Neural progenitor cell (in vitro differentiated cells): ENCODE measurements around the gene ZBBX. TPM values are rescaled to one million over a fixed set of nuclear protein-coding genes. Genes with fewer than 3 reads are reported as not detected.

Source experiments
- DNase-seq: peaks from one replicate; pipeline ENCODE4 v3.0.0-alpha.2; 2016; ENCODE audit warnings: low spot score
- H2AFZ ChIP-seq: fragments of 200-600 bp; sonication (generic); replicated peaks from 2 replicates; pipeline ENCODE4 v1.6.1; 2016; ENCODE audit warnings: antibody characterized with exemption
- H3F3A ChIP-seq: fragments of 200-600 bp; sonication (generic); 2 replicates; pipeline ENCODE4 v1.6.1; 2016; ENCODE audit warnings: antibody characterized with exemption, low read depth
- H3K27ac ChIP-seq: fragments of 200-600 bp; sonication (generic); 2 replicates; pipeline ENCODE4 v1.5.1; 2016; ENCODE audit warnings: mild to moderate bottlenecking
- H3K27me3 ChIP-seq: fragments of 200-600 bp; sonication (generic); 2 replicates; pipeline ENCODE4 v1.6.1; 2016; ENCODE audit warnings: mild to moderate bottlenecking, moderate library complexity
- H3K36me3 ChIP-seq: fragments of 200-600 bp; sonication (generic); 2 replicates; pipeline ENCODE4 v1.5.1; 2016
- H3K4me1 ChIP-seq: fragments of 200-600 bp; sonication (generic); 2 replicates; pipeline ENCODE4 v1.6.1; 2016; ENCODE audit warnings: mixed run types
- H3K4me2 ChIP-seq: fragments of 200-600 bp; sonication (generic); 2 replicates; pipeline ENCODE4 v1.6.1; 2016
- H3K4me3 ChIP-seq: fragments of 200-600 bp; sonication (generic); 2 replicates; pipeline ENCODE4 v1.5.1; 2016
- H3K79me2 ChIP-seq: fragments of 200-600 bp; sonication (generic); 2 replicates; pipeline ENCODE4 v1.6.1; 2016; ENCODE audit warnings: low read depth
- H3K9ac ChIP-seq: fragments of 200-600 bp; sonication (generic); 2 replicates; pipeline ENCODE4 v1.6.1; 2016
- H3K9me3 ChIP-seq: fragments of 200-600 bp; sonication (generic); 2 replicates; pipeline ENCODE4 v1.5.1; 2016; ENCODE audit warnings: low read depth
- H4K20me1 ChIP-seq: fragments of 200-600 bp; sonication (generic); 2 replicates; pipeline ENCODE4 v1.6.1; 2016; ENCODE audit warnings: low read depth
- H3K27ac Mint-ChIP-seq: 3 replicates; pipeline ENCODE4 v1.8.0; 2021; ENCODE audit warnings: mixed read lengths
- H3K27me3 Mint-ChIP-seq: 2 replicates; pipeline ENCODE4 v1.8.0; 2022; ENCODE audit warnings: low read depth, mild to moderate bottlenecking, inconsistent platforms, moderate library complexity, mixed read lengths; ENCODE audit not compliant: insufficient read depth
- H3K36me3 Mint-ChIP-seq: 3 replicates; pipeline ENCODE4 v1.8.0; 2021; ENCODE audit warnings: mixed read lengths
- H3K4me1 Mint-ChIP-seq: 3 replicates; pipeline ENCODE4 v1.8.0; 2021; ENCODE audit warnings: mixed read lengths
- H3K4me3 Mint-ChIP-seq: 3 replicates; pipeline ENCODE4 v1.8.0; 2021; ENCODE audit warnings: mild to moderate bottlenecking, moderate library complexity, mixed read lengths
- H3K9me3 Mint-ChIP-seq: 3 replicates; pipeline ENCODE4 v1.8.0; 2020; ENCODE audit warnings: mixed read lengths
- EZH2 ChIP-seq: fragments of 200-600 bp; sonication (generic); IDR thresholded peaks from 2 replicates; pipeline ENCODE4 v1.6.1; 2017; ENCODE audit warnings: antibody characterized with exemption, mild to moderate bottlenecking, moderate library complexity
- EZH2phosphoT487 ChIP-seq: fragments of 200-600 bp; sonication (generic); IDR thresholded peaks from 2 replicates; pipeline ENCODE4 v1.6.1; 2017; ENCODE audit warnings: antibody characterized with exemption
- total RNA-seq: library from RNA; depleted of rRNA; stranded (reverse); fragments of >200 nt; gene quantifications from 2 replicates; pipeline ENCODE4 v1.2.3, GENCODE V29; 2015; ENCODE audit warnings: low replicate concordance
- TF ChIP-seq, protein P1 (sequence below): fragments of 200-600 bp; sonication (generic); IDR thresholded peaks from 2 replicates; pipeline ENCODE4 v1.5.1; 2017; ENCODE audit warnings: antibody characterized with exemption, mild to moderate bottlenecking

The ZBBX gene
- total RNA-seq, 1 donor from 2014 or later, result 17.5 TPM

DNA sequence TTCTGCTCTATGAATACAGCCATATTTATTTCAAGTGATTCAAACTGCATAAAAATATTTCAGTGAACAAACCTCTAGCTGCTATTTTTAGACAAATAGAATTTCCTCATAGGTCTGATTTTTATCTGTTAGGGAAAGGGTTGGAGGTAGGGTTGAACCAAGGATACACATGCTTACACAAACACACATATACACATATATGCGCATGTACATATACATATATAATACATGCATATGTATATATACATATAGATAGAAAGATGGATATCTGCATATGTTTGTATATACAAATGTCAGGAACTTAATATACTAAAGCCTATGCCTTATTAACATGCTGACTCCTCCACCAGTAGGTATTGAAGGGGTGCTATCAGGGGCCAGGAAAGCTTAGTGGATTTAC, 18.1 kb downstream of the ZBBX start:
- no peak overlapping the region for H3K27ac ChIP-seq
- H3K9ac ChIP-seq, result no peak overlapping the region
- H3K4me3 Mint-ChIP-seq, result no peak overlapping the region
- H3F3A ChIP-seq, result no peaks in the 10 kb centered on the region
- TF ChIP-seq EZH2phosphoT487 (no peak), EZH2 (no peak)
- TF ChIP-seq, protein P1, sequence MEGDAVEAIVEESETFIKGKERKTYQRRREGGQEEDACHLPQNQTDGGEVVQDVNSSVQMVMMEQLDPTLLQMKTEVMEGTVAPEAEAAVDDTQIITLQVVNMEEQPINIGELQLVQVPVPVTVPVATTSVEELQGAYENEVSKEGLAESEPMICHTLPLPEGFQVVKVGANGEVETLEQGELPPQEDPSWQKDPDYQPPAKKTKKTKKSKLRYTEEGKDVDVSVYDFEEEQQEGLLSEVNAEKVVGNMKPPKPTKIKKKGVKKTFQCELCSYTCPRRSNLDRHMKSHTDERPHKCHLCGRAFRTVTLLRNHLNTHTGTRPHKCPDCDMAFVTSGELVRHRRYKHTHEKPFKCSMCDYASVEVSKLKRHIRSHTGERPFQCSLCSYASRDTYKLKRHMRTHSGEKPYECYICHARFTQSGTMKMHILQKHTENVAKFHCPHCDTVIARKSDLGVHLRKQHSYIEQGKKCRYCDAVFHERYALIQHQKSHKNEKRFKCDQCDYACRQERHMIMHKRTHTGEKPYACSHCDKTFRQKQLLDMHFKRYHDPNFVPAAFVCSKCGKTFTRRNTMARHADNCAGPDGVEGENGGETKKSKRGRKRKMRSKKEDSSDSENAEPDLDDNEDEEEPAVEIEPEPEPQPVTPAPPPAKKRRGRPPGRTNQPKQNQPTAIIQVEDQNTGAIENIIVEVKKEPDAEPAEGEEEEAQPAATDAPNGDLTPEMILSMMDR, result no peak
- H3K36me3 ChIP-seq, result no peaks in the 10 kb centered on the region
- no peak overlapping the region for H3K27ac Mint-ChIP-seq
- DNase-seq, result no peak
- peaks cover 3% of the 10 kb centered on the region for H3K4me1 Mint-ChIP-seq
- H3K4me2 ChIP-seq, result no peak overlapping the region
- no peaks in the 10 kb centered on the region for H3K9me3 Mint-ChIP-seq
- H3K36me3 Mint-ChIP-seq, result no peaks in the 10 kb centered on the region
- no peaks in the 10 kb centered on the region for H3K4me1 ChIP-seq
- no peaks in the 10 kb centered on the region for H4K20me1 ChIP-seq
- no peak overlapping the region for H3K4me3 ChIP-seq
- no peaks in the 10 kb centered on the region for H3K27me3 Mint-ChIP-seq
- H2AFZ ChIP-seq, result no peak overlapping the region
- H3K27me3 ChIP-seq, result no peaks in the 10 kb centered on the region
- H3K9me3 ChIP-seq, result no peaks in the 10 kb centered on the region
- no peaks in the 10 kb centered on the region for H3K79me2 ChIP-seq

DNA sequence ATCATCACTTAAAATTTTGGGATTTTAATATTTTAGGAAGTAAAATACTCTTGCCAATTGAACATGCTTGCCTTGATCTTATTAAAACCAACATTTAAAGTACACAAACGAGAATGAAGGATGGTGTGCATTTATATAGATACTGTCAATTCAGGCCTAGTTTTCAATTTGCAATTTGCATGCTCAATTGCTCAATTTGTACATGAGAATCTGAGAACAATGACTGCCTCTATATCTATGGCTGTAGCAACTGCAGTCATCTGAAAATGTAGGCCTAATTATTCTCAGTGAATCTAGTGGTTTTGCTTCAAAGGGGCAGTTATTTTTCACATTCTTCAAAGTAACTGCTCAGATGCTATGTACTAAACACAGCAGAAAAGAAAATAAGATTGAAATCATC, 18.8 kb downstream of the ZBBX start:
- Histone ChIP-seq H3K4me1 (no peaks in the 10 kb centered on the region), H3F3A (no peaks in the 10 kb centered on the region), H4K20me1 (no peaks in the 10 kb centered on the region), H3K27me3 (no peaks in the 10 kb centered on the region), H3K27ac (no peak overlapping the region), H3K9ac (no peak overlapping the region), H3K4me2 (no peak overlapping the region), H3K4me3 (no peak overlapping the region), H3K36me3 (no peaks in the 10 kb centered on the region), H2AFZ (no peak overlapping the region), H3K79me2 (no peaks in the 10 kb centered on the region), H3K9me3 (no peaks in the 10 kb centered on the region)
- Mint-ChIP-seq H3K27ac (no peak overlapping the region), H3K36me3 (no peaks in the 10 kb centered on the region), H3K4me1 (peaks cover 3% of the 10 kb centered on the region), H3K4me3 (no peak overlapping the region), H3K9me3 (no peaks in the 10 kb centered on the region), H3K27me3 (no peaks in the 10 kb centered on the region)
- no peak for TF ChIP-seq EZH2phosphoT487
- TF ChIP-seq, protein P1, result no peak
- TF ChIP-seq EZH2, result no peak
- no peak for DNase-seq

DNA sequence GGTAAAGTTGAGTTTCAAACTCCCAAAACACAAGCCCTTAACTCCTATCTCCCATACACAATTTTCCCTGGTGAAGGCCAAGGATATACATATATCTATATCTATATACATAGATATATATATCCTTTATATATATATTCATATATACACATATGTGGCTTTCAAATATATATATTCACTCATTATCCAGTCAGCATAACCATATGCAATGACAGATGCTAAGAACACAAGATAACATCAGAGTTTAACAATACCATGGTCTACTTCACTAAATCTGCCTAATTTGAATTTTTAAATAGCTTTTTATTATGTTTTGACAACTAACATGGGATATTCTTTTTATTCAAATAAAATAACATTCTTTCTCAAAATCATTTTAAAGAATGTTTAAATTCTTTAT, 24.7 kb downstream of the ZBBX start:
- no peak overlapping the region for H3K27ac ChIP-seq
- H3K27ac Mint-ChIP-seq, result no peak overlapping the region
- H3K9me3 Mint-ChIP-seq, result no peaks in the 10 kb centered on the region
- no peaks in the 10 kb centered on the region for H3K4me1 Mint-ChIP-seq
- H3K27me3 Mint-ChIP-seq, result no peaks in the 10 kb centered on the region
- TF ChIP-seq EZH2 (no peak), EZH2phosphoT487 (no peak)
- TF ChIP-seq, protein P1, result no peak
- H3K9ac ChIP-seq, result no peak overlapping the region
- no peaks in the 10 kb centered on the region for H3F3A ChIP-seq
- no peaks in the 10 kb centered on the region for H4K20me1 ChIP-seq
- no peaks in the 10 kb centered on the region for H3K4me1 ChIP-seq
- no peak overlapping the region for H3K4me2 ChIP-seq
- no peaks in the 10 kb centered on the region for H3K79me2 ChIP-seq
- no peaks in the 10 kb centered on the region for H3K36me3 ChIP-seq
- no peak for DNase-seq
- H3K4me3 Mint-ChIP-seq, result no peak overlapping the region
- no peaks in the 10 kb centered on the region for H3K9me3 ChIP-seq
- H2AFZ ChIP-seq, result no peak overlapping the region
- no peaks in the 10 kb centered on the region for H3K27me3 ChIP-seq
- H3K36me3 Mint-ChIP-seq, result no peaks in the 10 kb centered on the region
- H3K4me3 ChIP-seq, result no peak overlapping the region

DNA sequence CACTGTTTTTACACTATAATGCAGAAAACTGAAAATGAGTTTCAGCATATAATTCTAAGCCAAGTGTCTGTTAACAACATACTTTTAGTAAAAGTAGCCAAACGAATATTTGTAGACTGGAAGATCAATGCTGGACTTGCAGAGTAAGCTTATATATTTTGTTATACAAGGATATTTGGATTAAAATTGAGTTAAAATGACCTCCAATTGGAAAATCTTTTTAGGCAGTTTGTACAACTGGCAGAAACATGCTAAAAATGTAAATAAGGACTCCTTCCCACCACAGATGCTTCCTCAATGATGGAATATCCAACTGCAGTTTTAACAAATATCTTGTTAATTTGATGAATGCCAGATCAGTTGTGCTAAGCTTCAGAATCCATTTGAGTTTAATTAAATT, 25.3 kb downstream of the ZBBX start:
- H3K79me2 ChIP-seq, result no peaks in the 10 kb centered on the region
- no peaks in the 10 kb centered on the region for H4K20me1 ChIP-seq
- H3K4me3 ChIP-seq, result no peak overlapping the region
- no peak overlapping the region for H2AFZ ChIP-seq
- no peaks in the 10 kb centered on the region for H3K36me3 ChIP-seq
- H3K27me3 ChIP-seq, result no peaks in the 10 kb centered on the region
- no peaks in the 10 kb centered on the region for H3K36me3 Mint-ChIP-seq
- H3F3A ChIP-seq, result no peaks in the 10 kb centered on the region
- no peak overlapping the region for H3K4me2 ChIP-seq
- H3K4me1 ChIP-seq, result no peaks in the 10 kb centered on the region
- DNase-seq, result no peak
- H3K27ac Mint-ChIP-seq, result no peak overlapping the region
- H3K9me3 Mint-ChIP-seq, result no peaks in the 10 kb centered on the region
- no peaks in the 10 kb centered on the region for H3K4me1 Mint-ChIP-seq
- no peak overlapping the region for H3K27ac ChIP-seq
- no peak for TF ChIP-seq EZH2phosphoT487
- TF ChIP-seq, protein P1, result no peak
- no peaks in the 10 kb centered on the region for H3K9me3 ChIP-seq
- H3K4me3 Mint-ChIP-seq, result no peak overlapping the region
- no peaks in the 10 kb centered on the region for H3K27me3 Mint-ChIP-seq
- no peak overlapping the region for H3K9ac ChIP-seq
